Measurements from ENCODE around the gene LARP7. TPM values are rescaled to one million over a fixed set of nuclear protein-coding genes. Genes with fewer than 3 reads are reported as not detected.
"Not testable (repeated sequence)": the region's sequence is repeated elsewhere in the genome, so short reads cannot be mapped to it uniquely, and the experiment has no call there.

LARP7 gene
- total RNA-seq, 2 experiments from 2014 or later = 48.2 to 51.3 TPM

GRCh38 chr4:112642526-112642925, 5.6 kb downstream of the LARP7 start:
- ATAC-seq = no peak
- no peak for DNase-seq
- ChIA-PET POLR2A (no interaction called here), CTCF (interaction anchor here (1.4 kb wide), 1 partner anchor 123 kb away, joined by 5 read pairs; no protein-coding TSS in a partner anchor)
- Mint-ChIP-seq H3K27ac (peak overlapping the region; percentile 0), H3K27me3 (ENCODE audit: low read depth) (no peaks in the 10 kb centered on the region), H3K9me3 (ENCODE audit: insufficient read depth) (no peaks in the 10 kb centered on the region), H3K36me3 (ENCODE audit: low read depth) (peaks cover 30% of the 10 kb centered on the region), H3K4me1 (ENCODE audit: low read depth) (peaks cover 25% of the 10 kb centered on the region), H3K4me3 (no peak overlapping the region)

GRCh38 chr4:112644595-112645535, 7.9 kb downstream of the LARP7 start:
- H3K27me3 Mint-ChIP-seq (ENCODE audit: low read depth); H3K4me3 Mint-ChIP-seq; H3K9me3 Mint-ChIP-seq (ENCODE audit: insufficient read depth); ATAC-seq; DNase-seq; H3K27ac Mint-ChIP-seq; POLR2A ChIA-PET: not testable (repeated sequence)
- peaks cover 21% of the 10 kb centered on the region for H3K4me1 Mint-ChIP-seq (ENCODE audit: low read depth)
- CTCF ChIA-PET = interaction anchor here (1.4 kb wide), 1 partner anchor 118 kb away, joined by 6 read pairs; no protein-coding TSS in a partner anchor
- H3K36me3 Mint-ChIP-seq (ENCODE audit: low read depth) = peaks cover 26% of the 10 kb centered on the region

GRCh38 chr4:112645541-112646329, 8.8 kb downstream of the LARP7 start:
- ATAC-seq = no peak
- POLR2A ChIA-PET = no interaction called here
- CTCF ChIA-PET = no interaction called here
- Mint-ChIP-seq H3K4me1 (ENCODE audit: low read depth) (peaks cover 19% of the 10 kb centered on the region), H3K9me3 (ENCODE audit: insufficient read depth) (no peaks in the 10 kb centered on the region), H3K27ac (no peak overlapping the region), H3K27me3 (ENCODE audit: low read depth) (no peaks in the 10 kb centered on the region), H3K4me3 (no peak overlapping the region), H3K36me3 (ENCODE audit: low read depth) (peaks cover 27% of the 10 kb centered on the region)
- no peak for DNase-seq

- Mint-ChIP-seq H3K9me3 (ENCODE audit: insufficient read depth) (no peaks in the 10 kb centered on the region), H3K36me3 (ENCODE audit: low read depth) (peaks cover 25% of the 10 kb centered on the region), H3K4me3 (no peak overlapping the region), H3K4me1 (ENCODE audit: low read depth) (peaks cover 13% of the 10 kb centered on the region), H3K27me3 (ENCODE audit: low read depth) (no peaks in the 10 kb centered on the region), H3K27ac (no peak overlapping the region)
- DNase-seq (no peak), ATAC-seq (no peak)
- CTCF ChIA-PET = interaction anchor here (1.3 kb wide), 2 partner anchors 9 to 118 kb away, joined by 3 to 5 read pairs; no protein-coding TSS in a partner anchor
- POLR2A ChIA-PET = no interaction called here
Observed at GRCh38 chr4:112646632-112647537, 9.9 kb downstream of the LARP7 start.

GRCh38 chr4:112647785-112648184, 10.8 kb downstream of the LARP7 start:
- ChIA-PET POLR2A (no interaction called here), CTCF (interaction anchor here (0.8 to 1.3 kb wide), 3 partner anchors 10 to 117 kb away, joined by 3 to 5 read pairs (median 3); no protein-coding TSS in a partner anchor)
- H3K27me3 Mint-ChIP-seq (ENCODE audit: low read depth) = no peaks in the 10 kb centered on the region
- H3K27ac Mint-ChIP-seq = no peak overlapping the region
- no peak overlapping the region for H3K4me3 Mint-ChIP-seq
- DNase-seq (no peak), ATAC-seq (no peak)
- peaks cover 12% of the 10 kb centered on the region for H3K4me1 Mint-ChIP-seq (ENCODE audit: low read depth)
- peaks cover 31% of the 10 kb centered on the region for H3K36me3 Mint-ChIP-seq (ENCODE audit: low read depth)
- no peaks in the 10 kb centered on the region for H3K9me3 Mint-ChIP-seq (ENCODE audit: insufficient read depth)

- ChIA-PET POLR2A (no interaction called here), CTCF (interaction anchor here (0.8 to 1.3 kb wide), 3 partner anchors 11 to 117 kb away, joined by 3 to 5 read pairs (median 3); no protein-coding TSS in a partner anchor)
- Mint-ChIP-seq H3K27me3 (ENCODE audit: low read depth) (no peaks in the 10 kb centered on the region), H3K36me3 (ENCODE audit: low read depth) (peaks cover 31% of the 10 kb centered on the region), H3K9me3 (ENCODE audit: insufficient read depth) (no peaks in the 10 kb centered on the region), H3K4me1 (ENCODE audit: low read depth) (peaks cover 6% of the 10 kb centered on the region), H3K4me3 (no peak overlapping the region), H3K27ac (no peak overlapping the region)
- no peak for DNase-seq
- ATAC-seq = no peak
Observed at GRCh38 chr4:112648263-112649054, 11.5 kb downstream of the LARP7 start.

GRCh38 chr4:112649055-112649408, 12.1 kb downstream of the LARP7 start:
- H3K4me3 Mint-ChIP-seq = no peak overlapping the region
- ChIA-PET POLR2A (no interaction called here), CTCF (no interaction called here)
- no peaks in the 10 kb centered on the region for H3K27me3 Mint-ChIP-seq (ENCODE audit: low read depth)
- no peak overlapping the region for H3K27ac Mint-ChIP-seq
- peaks cover under 1% of the 10 kb centered on the region for H3K4me1 Mint-ChIP-seq (ENCODE audit: low read depth)
- H3K36me3 Mint-ChIP-seq (ENCODE audit: low read depth) = peaks cover 32% of the 10 kb centered on the region
- ATAC-seq = no peak
- DNase-seq = no peak
- H3K9me3 Mint-ChIP-seq (ENCODE audit: insufficient read depth) = no peaks in the 10 kb centered on the region

GRCh38 chr4:112650332-112650731, 13.4 kb downstream of the LARP7 start:
- ChIA-PET POLR2A (no interaction called here), CTCF (no interaction called here)
- Mint-ChIP-seq H3K36me3 (ENCODE audit: low read depth) (peaks cover 37% of the 10 kb centered on the region), H3K9me3 (ENCODE audit: insufficient read depth) (no peaks in the 10 kb centered on the region), H3K4me1 (ENCODE audit: low read depth) (no peaks in the 10 kb centered on the region), H3K4me3 (no peak overlapping the region), H3K27me3 (ENCODE audit: low read depth) (no peaks in the 10 kb centered on the region), H3K27ac (no peak overlapping the region)
- DNase-seq (no peak), ATAC-seq (no peak)

- Mint-ChIP-seq H3K9me3 (ENCODE audit: insufficient read depth) (no peaks in the 10 kb centered on the region), H3K27me3 (ENCODE audit: low read depth) (no peaks in the 10 kb centered on the region), H3K4me1 (ENCODE audit: low read depth) (no peaks in the 10 kb centered on the region), H3K27ac (no peak overlapping the region), H3K4me3 (no peak overlapping the region), H3K36me3 (ENCODE audit: low read depth) (peaks cover 40% of the 10 kb centered on the region)
- ChIA-PET CTCF (interaction anchor here (1.6 kb wide), 1 partner anchor 127 kb away, joined by 3 read pairs; no protein-coding TSS in a partner anchor), POLR2A (no interaction called here)
- DNase-seq (no peak), ATAC-seq (no peak)
Observed at GRCh38 chr4:112651641-112652040, 14.7 kb downstream of the LARP7 start.

GRCh38 chr4:112652216-112652615, 15.3 kb downstream of the LARP7 start:
- Mint-ChIP-seq H3K4me3 (no peak overlapping the region), H3K4me1 (ENCODE audit: low read depth) (no peaks in the 10 kb centered on the region), H3K27me3 (ENCODE audit: low read depth) (no peaks in the 10 kb centered on the region), H3K27ac (no peak overlapping the region), H3K9me3 (ENCODE audit: insufficient read depth) (no peaks in the 10 kb centered on the region), H3K36me3 (ENCODE audit: low read depth) (peaks cover 37% of the 10 kb centered on the region)
- CTCF ChIA-PET = interaction anchor here (1.6 kb wide), 1 partner anchor 128 kb away, joined by 3 read pairs; no protein-coding TSS in a partner anchor
- ATAC-seq = no peak
- POLR2A ChIA-PET = no interaction called here
- DNase-seq = no peak

Data from activated CD8-positive, alpha-beta T cell treated with anti-CD3 and anti-CD28 coated beads, Interleukin-2, amount 10 ng/mL, durations not matched to agents 7 days and 5 days (primary cell).